Measurements from ENCODE around the gene NFE2. TPM values are rescaled to one million over a fixed set of nuclear protein-coding genes. Genes with fewer than 3 reads are reported as not detected.

NFE2 gene
- polyA plus RNA-seq, 1 donor, result 1.5 TPM

GRCh38 chr12:54251667-54252284 is 49.0 kb downstream of the NFE2 start:
- no peak for DNase-seq

GRCh38 chr12:54249489-54249888 is 51.3 kb downstream of the NFE2 start:
- no peak for DNase-seq

- DNase-seq, result no peak
Observed at GRCh38 chr12:54246011-54246641, 54.7 kb downstream of the NFE2 start.

Other genes with a start within 250 kb of the NFE2 start
- 55.5 TPM for gene HOXC4, start 247.2 kb downstream of the NFE2 start, polyA plus RNA-seq (ENCODE audit: insufficient read length)
- 35.4 TPM for gene SMUG1, start 112.0 kb downstream of the NFE2 start, polyA plus RNA-seq (ENCODE audit: insufficient read length)
- gene CBX5, start 20.9 kb downstream of the NFE2 start, polyA plus RNA-seq (ENCODE audit: insufficient read length), result 169 TPM
- 4,010 TPM for gene HNRNPA1, start 20.3 kb downstream of the NFE2 start, polyA plus RNA-seq (ENCODE audit: insufficient read length)
- 225 TPM for gene COPZ1, start 24.1 kb upstream of the NFE2 start, polyA plus RNA-seq (ENCODE audit: insufficient read length)
- gene GPR84, start 63.5 kb upstream of the NFE2 start, polyA plus RNA-seq (ENCODE audit: insufficient read length), result 0.15 TPM
- 10.8 TPM for gene ZNF385A, start 83.7 kb upstream of the NFE2 start, polyA plus RNA-seq (ENCODE audit: insufficient read length)
- 39.1 TPM for gene ITGA5, start 118.3 kb upstream of the NFE2 start, polyA plus RNA-seq (ENCODE audit: insufficient read length)
- not detected for gene GTSF1, start 172.6 kb upstream of the NFE2 start, polyA plus RNA-seq (ENCODE audit: insufficient read length)
- gene NCKAP1L, start 196.7 kb upstream of the NFE2 start, polyA plus RNA-seq (ENCODE audit: insufficient read length), result 4.7 TPM
- gene PDE1B, start 248.6 kb upstream of the NFE2 start, polyA plus RNA-seq (ENCODE audit: insufficient read length), result 11.4 TPM

Measured in left kidney (tissue), 2 donors.